GM12878 (cell line): ENCODE measurements around the gene ABHD2. TPM values are rescaled to one million over a fixed set of nuclear protein-coding genes. Genes with fewer than 3 reads are reported as not detected.

Source experiments
- ATAC-seq: fragments of 200-7000 bp; cut with Tn5 transposase; 3 replicates; pipeline ENCODE4 v1.9.1; 2020; ENCODE audit warnings: mild to moderate bottlenecking, moderate library complexity
- BruUV-seq: library from RNA; stranded (reverse); fragments of 400-500 nt; replicated peaks from 2 replicates; lab custom pipeline; 2021; lab: Mats Ljungman, UMichigan
- CTCF ChIA-PET: fragments of 300-600 bp; sonication (Branson Sonifier 250); formaldehyde crosslinking; extraction: SDS; loops from one replicate; lab custom pipeline; 2021; ENCODE audit warnings: inconsistent platforms; lab: Yijun Ruan, JAX
- POLR2A ChIA-PET: fragments of 350-600 bp; formaldehyde crosslinking; extraction: SDS; loops from one replicate; lab custom pipeline; 2021; ENCODE audit warnings: inconsistent platforms; lab: Charles Lee
- RAD21 ChIA-PET: fragments of 300-600 bp; sonication (Branson Sonifier 250); formaldehyde crosslinking; loops from one replicate; lab custom pipeline; 2023; ENCODE audit warnings: antibody characterized with exemption; ENCODE audit not compliant: unreplicated experiment; lab: Charles Lee
- SMC1A ChIA-PET: fragments of 300-600 bp; sonication (Branson Sonifier 250); formaldehyde crosslinking; loops from one replicate; lab custom pipeline; 2023; ENCODE audit not compliant: unreplicated experiment, uncharacterized antibody; lab: Charles Lee
- DNase-seq: peaks from one replicate; pipeline ENCODE4 v3.0.0-alpha.2; 2011; ENCODE audit warnings: low read depth, low spot score
- FAIRE-seq: peaks from 3 replicates; lab custom pipeline; 2011; peaks lifted over from hg19 to GRCh38; lab: Jason Lieb, UNC
- H2AFZ ChIP-seq: 2 replicates; pipeline ENCODE4 v1.6.0; 2011; ENCODE audit warnings: low read depth, low read length, control low read depth; ENCODE audit not compliant: control insufficient read depth
- H3K27ac ChIP-seq: 2 replicates; pipeline ENCODE4 v1.5.1; 2011; ENCODE audit warnings: control low read depth; ENCODE audit not compliant: control insufficient read depth, insufficient read depth
- H3K27me3 ChIP-seq, 2 experiments: replicated peaks in 1 of 2; 2 replicates each; pipeline versions ENCODE4 v1.6.0 to v1.6.1; 2011; ENCODE audit warnings: low read length in 1 of 2; ENCODE audit not compliant: control insufficient read depth in 2 of 2, insufficient read depth in 2 of 2
- H3K36me3 ChIP-seq, 2 experiments: 2 replicates each; pipeline ENCODE4 v1.5.1; 2011; ENCODE audit warnings: low read length in 1 of 2; ENCODE audit not compliant: control insufficient read depth in 2 of 2, insufficient read depth in 2 of 2
- H3K4me1 ChIP-seq: 2 replicates; pipeline ENCODE4 v1.6.1; 2011; ENCODE audit warnings: mild to moderate bottlenecking, low read length, moderate library complexity, mixed read lengths; ENCODE audit not compliant: control insufficient read depth, insufficient read depth
- H3K4me2 ChIP-seq: 2 replicates; pipeline ENCODE4 v1.6.0; 2011; ENCODE audit warnings: control low read depth; ENCODE audit not compliant: control insufficient read depth, insufficient read depth
- H3K4me3 ChIP-seq: fragments of 200-600 bp; sonication (generic); 2 replicates; pipeline ENCODE4 v1.5.1; 2016
- H3K79me2 ChIP-seq: 2 replicates; pipeline ENCODE4 v1.6.0; 2011; ENCODE audit warnings: low read length; ENCODE audit not compliant: control insufficient read depth, insufficient read depth
- H3K9ac ChIP-seq: 2 replicates; pipeline ENCODE4 v1.8.0; 2011; ENCODE audit warnings: low read length, control low read depth, mixed read lengths; ENCODE audit not compliant: control insufficient read depth, insufficient read depth
- H3K9me3 ChIP-seq: replicated peaks from 3 replicates; pipeline ENCODE4 v1.5.1; 2011; ENCODE audit warnings: mild to moderate bottlenecking, low read length; ENCODE audit not compliant: control insufficient read depth, insufficient read depth
- H4K20me1 ChIP-seq: 2 replicates; pipeline ENCODE4 v1.6.0; 2011; ENCODE audit not compliant: control insufficient read depth, insufficient read depth
- E2F8 ChIP-seq: fragments of 450-650 bp; IDR thresholded peaks from 2 replicates; pipeline ENCODE4 v1.6.1; 2018; ENCODE audit warnings: mild to moderate bottlenecking, low read depth, moderate library complexity; ENCODE audit not compliant: partially characterized antibody
- GABPA ChIP-seq: IDR thresholded peaks from 2 replicates; pipeline ENCODE4 v1.6.1; 2014; ENCODE audit warnings: antibody characterized with exemption, low read depth, mild to moderate bottlenecking, inconsistent platforms
- IKZF1 ChIP-seq: fragments of 450-650 bp; conservative IDR thresholded peaks from 2 replicates; pipeline ENCODE4 v1.6.1; 2017; ENCODE audit warnings: antibody characterized with exemption, mild to moderate bottlenecking
- IRF3 ChIP-seq: fragments of 450-650 bp; IDR thresholded peaks from 2 replicates; pipeline ENCODE4 v1.6.1; 2014; ENCODE audit warnings: mild to moderate bottlenecking
- MEF2B ChIP-seq: fragments of 450-650 bp; IDR thresholded peaks from 2 replicates; pipeline ENCODE4 v1.6.1; 2018; ENCODE audit warnings: mild to moderate bottlenecking, moderate library complexity; ENCODE audit not compliant: partially characterized antibody, poor library complexity, severe bottlenecking
- NFIC ChIP-seq: IDR thresholded peaks from 2 replicates; pipeline ENCODE4 v1.6.1; 2012; ENCODE audit warnings: low read depth, mild to moderate bottlenecking, inconsistent platforms, low read length, moderate library complexity
- NR2C1 ChIP-seq: fragments of 450-650 bp; IDR thresholded peaks from 2 replicates; pipeline ENCODE4 v1.6.1; 2017; ENCODE audit warnings: antibody characterized with exemption, mild to moderate bottlenecking, moderate library complexity
- NR2F1 ChIP-seq: fragments of 450-650 bp; conservative IDR thresholded peaks from 2 replicates; pipeline ENCODE4 v1.6.1; 2017; ENCODE audit warnings: mild to moderate bottlenecking
- SMAD5 ChIP-seq: IDR thresholded peaks from 2 replicates; pipeline ENCODE4 v1.6.1; 2016; ENCODE audit warnings: antibody characterized with exemption, low read depth
- ZSCAN29 ChIP-seq: fragments of 450-650 bp; IDR thresholded peaks from 2 replicates; pipeline ENCODE4 v1.6.1; 2017; ENCODE audit warnings: mild to moderate bottlenecking, moderate library complexity
- WGBS: methylation state at CpG from one replicate; pipeline ENCODE4 v1.1.6; 2016; ENCODE audit warnings: low lambda C conversion rate; ENCODE audit not compliant: insufficient replicate concordance, insufficient coverage; ENCODE audit errors: missing lambda C conversion rate; 5-methylcytosine and 5-hydroxymethylcytosine counted together
- in situ Hi-C: fragments of 300-500 bp; cut with MboI; formaldehyde crosslinking; loops from 9 replicates; pipeline ENCODE4 v1.14.3; 2018; ENCODE audit warnings: mixed read lengths
- intact Hi-C: fragments of 100-400 bp; cut with micrococcal nuclease; formaldehyde crosslinking; loops from one replicate; pipeline ENCODE4 v1.14.2; 2022; ENCODE audit not compliant: unreplicated experiment
- polyA plus RNA-seq, 11 experiments: library from polyadenylated mRNA; depleted of rRNA in 4 of 11; unstranded in 6 of 11; stranded (reverse) in 5 of 11; fragments of >200 nt; fragmentation: Nextera tagmentation in 4 of 11; fragmentation: Illumina TruSeq in 1 of 11; extraction: Ambion mirVana in 4 of 11; extraction: Trizol in 1 of 11; gene quantifications; 1 replicate in 1 of 11; 2 replicates in 10 of 11; pipeline versions ENCODE4 v1.2.1 to v1.2.3, GENCODE V29; 2011 to 2016; ENCODE audit warnings: inconsistent platforms in 2 of 11, missing spikeins in 2 of 11, low read depth in 1 of 11
- total RNA-seq, 4 experiments: library from RNA; depleted of rRNA in 3 of 4; stranded (reverse); fragments of >200 nt in 3 of 4; fragmentation: Illumina TruSeq in 1 of 4; extraction: Trizol in 1 of 4; gene quantifications; 2 replicates each; pipeline versions ENCODE4 v1.2.1 to v1.2.3, GENCODE V29; 2013 to 2021
- TF ChIP-seq, protein P1 (sequence below): IDR thresholded peaks from 2 replicates; pipeline ENCODE4 v1.6.1; 2012; ENCODE audit warnings: improper control_type of control experiment, low read depth, low read length; ENCODE audit not compliant: insufficient replicate concordance

Gene ABHD2
- total and polyA plus RNA-seq, 10 of the 15 experiments (the other 5 are each of a cell fraction or from before 2014, with no cell fraction given), result 1.2 to 33.6 (median 20.4) TPM

- TF ChIP-seq E2F8 (no peak), IRF3 (peak; percentile 99)
- TF ChIP-seq, all 136 proteins: peak for 51
Measured at GRCh38 chr15:89087830-89088604, at the start of gene ABHD2 (continued).

GRCh38 chr15:89039142-89039541, 49.1 kb upstream of the ABHD2 start:
- SMC1A ChIA-PET, result no interaction called here
- Histone ChIP-seq H4K20me1 (no peaks in the 10 kb centered on the region), H3K4me2 (no peak overlapping the region), H3K36me3 (no peaks in the 10 kb centered on the region), H3K9ac (no peak overlapping the region), H3K79me2 (no peaks in the 10 kb centered on the region), H3K27me3 (no peaks in the 10 kb centered on the region), H3K9me3 (no peaks in the 10 kb centered on the region), H3K4me3 (no peak overlapping the region), H3K27ac (no peak overlapping the region), H3K4me1 (no peaks in the 10 kb centered on the region), H2AFZ (no peak overlapping the region)
- 58% methylated on average over 5 of the region's 5 CpGs for WGBS
- CTCF ChIA-PET, result interaction anchor here (0.6 to 1.4 kb wide), 2 partner anchors 90 to 434 kb away, joined by 3 to 5 read pairs; no protein-coding TSS in a partner anchor
- POLR2A ChIA-PET, result no interaction called here
- intact Hi-C loops, result no loop called here
- in situ Hi-C loops, result no loop called here
- RAD21 ChIA-PET, result no interaction called here
- no peak for FAIRE-seq
- ATAC-seq, result no peak
- BruUV-seq, result no TSS peak
- DNase-seq, result no peak
- no peak for TF ChIP-seq MEF2B
- no peak for TF ChIP-seq NFIC
- TF ChIP-seq, protein P1, sequence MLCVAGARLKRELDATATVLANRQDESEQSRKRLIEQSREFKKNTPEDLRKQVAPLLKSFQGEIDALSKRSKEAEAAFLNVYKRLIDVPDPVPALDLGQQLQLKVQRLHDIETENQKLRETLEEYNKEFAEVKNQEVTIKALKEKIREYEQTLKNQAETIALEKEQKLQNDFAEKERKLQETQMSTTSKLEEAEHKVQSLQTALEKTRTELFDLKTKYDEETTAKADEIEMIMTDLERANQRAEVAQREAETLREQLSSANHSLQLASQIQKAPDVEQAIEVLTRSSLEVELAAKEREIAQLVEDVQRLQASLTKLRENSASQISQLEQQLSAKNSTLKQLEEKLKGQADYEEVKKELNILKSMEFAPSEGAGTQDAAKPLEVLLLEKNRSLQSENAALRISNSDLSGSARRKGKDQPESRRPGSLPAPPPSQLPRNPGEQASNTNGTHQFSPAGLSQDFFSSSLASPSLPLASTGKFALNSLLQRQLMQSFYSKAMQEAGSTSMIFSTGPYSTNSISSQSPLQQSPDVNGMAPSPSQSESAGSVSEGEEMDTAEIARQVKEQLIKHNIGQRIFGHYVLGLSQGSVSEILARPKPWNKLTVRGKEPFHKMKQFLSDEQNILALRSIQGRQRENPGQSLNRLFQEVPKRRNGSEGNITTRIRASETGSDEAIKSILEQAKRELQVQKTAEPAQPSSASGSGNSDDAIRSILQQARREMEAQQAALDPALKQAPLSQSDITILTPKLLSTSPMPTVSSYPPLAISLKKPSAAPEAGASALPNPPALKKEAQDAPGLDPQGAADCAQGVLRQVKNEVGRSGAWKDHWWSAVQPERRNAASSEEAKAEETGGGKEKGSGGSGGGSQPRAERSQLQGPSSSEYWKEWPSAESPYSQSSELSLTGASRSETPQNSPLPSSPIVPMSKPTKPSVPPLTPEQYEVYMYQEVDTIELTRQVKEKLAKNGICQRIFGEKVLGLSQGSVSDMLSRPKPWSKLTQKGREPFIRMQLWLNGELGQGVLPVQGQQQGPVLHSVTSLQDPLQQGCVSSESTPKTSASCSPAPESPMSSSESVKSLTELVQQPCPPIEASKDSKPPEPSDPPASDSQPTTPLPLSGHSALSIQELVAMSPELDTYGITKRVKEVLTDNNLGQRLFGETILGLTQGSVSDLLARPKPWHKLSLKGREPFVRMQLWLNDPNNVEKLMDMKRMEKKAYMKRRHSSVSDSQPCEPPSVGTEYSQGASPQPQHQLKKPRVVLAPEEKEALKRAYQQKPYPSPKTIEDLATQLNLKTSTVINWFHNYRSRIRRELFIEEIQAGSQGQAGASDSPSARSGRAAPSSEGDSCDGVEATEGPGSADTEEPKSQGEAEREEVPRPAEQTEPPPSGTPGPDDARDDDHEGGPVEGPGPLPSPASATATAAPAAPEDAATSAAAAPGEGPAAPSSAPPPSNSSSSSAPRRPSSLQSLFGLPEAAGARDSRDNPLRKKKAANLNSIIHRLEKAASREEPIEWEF, result no peak
- no peak for TF ChIP-seq IRF3
- no peak for TF ChIP-seq ZSCAN29
- TF ChIP-seq NR2C1, result no peak
- TF ChIP-seq IKZF1, result no peak
- TF ChIP-seq SMAD5, result no peak
- TF ChIP-seq GABPA, result no peak
- TF ChIP-seq NR2F1, result no peak
